Body of pancreas (tissue), 4 donors: Measurements from ENCODE around the gene ESF1. TPM values are rescaled to one million over a fixed set of nuclear protein-coding genes. Genes with fewer than 3 reads are reported as not detected.

Experiments used
- ATAC-seq: fragments of 150-250 bp; one replicate; pipeline ENCODE4 v1.9.1; 2016
- DNase-seq, 4 donors: peaks; one replicate each; pipeline ENCODE4 v3.0.0-alpha.2; 2019
- H3K27ac ChIP-seq, 4 donors: fragments of 200-600 bp; sonication (generic); 1 replicate in 3 of 4; 2 replicates in 1 of 4; pipeline versions ENCODE4 v1.5.1 to v1.6.1; 2016 to 2019; ENCODE audit warnings: mild to moderate bottlenecking in 1 of 4, mixed read lengths in 1 of 4, moderate library complexity in 1 of 4
- H3K27me3 ChIP-seq, 2 donors: fragments of 200-600 bp; sonication (generic); one replicate each; pipeline ENCODE4 v1.6.0; 2016; ENCODE audit warnings: mild to moderate bottlenecking in 1 of 2
- H3K36me3 ChIP-seq, 2 donors: fragments of 200-600 bp; sonication (generic); replicated peaks in 1 of 2; 2 replicates each; pipeline ENCODE4 v1.5.1; 2016; ENCODE audit warnings: low read depth in 2 of 2; ENCODE audit not compliant: insufficient read depth in 1 of 2
- H3K4me1 ChIP-seq: fragments of 200-600 bp; sonication (generic); one replicate; pipeline ENCODE4 v1.6.0; 2016
- H3K4me3 ChIP-seq, 2 donors: fragments of 200-600 bp; sonication (generic); 1 replicate in 1 of 2; 2 replicates in 1 of 2; pipeline ENCODE4 v1.5.1; 2016 to 2019
- H3K9me3 ChIP-seq, 3 donors: fragments of 200-600 bp; sonication (generic); 1 replicate in 2 of 3; 2 replicates in 1 of 3; pipeline ENCODE4 v1.5.1; 2016
- CTCF ChIP-seq, 7 experiments: fragments of 450-650 bp in 4 of 7; fragments of 200-600 bp in 3 of 7; sonication (generic) in 3 of 7; IDR thresholded peaks; one replicate each; pipeline ENCODE4 v1.5.1; 2016 to 2019; ENCODE audit warnings: antibody characterized with exemption in 7 of 7
- POLR2A ChIP-seq, 3 donors: fragments of 450-650 bp; IDR thresholded peaks; one replicate each; pipeline ENCODE4 v1.6.1; 2016; ENCODE audit warnings: antibody characterized with exemption in 3 of 3, mild to moderate bottlenecking in 2 of 3
- WGBS, 2 donors: methylation state at CpG; one replicate each; pipeline ENCODE4 v1.1.5; 2017; 5-methylcytosine and 5-hydroxymethylcytosine counted together
- intact Hi-C: fragments of 100-400 bp; cut with DNase I; formaldehyde crosslinking; loops from one replicate; pipeline ENCODE4 v1.15.1; 2023
- total RNA-seq, 2 donors: library from RNA; depleted of rRNA; stranded (reverse); fragments of >200 nt; gene quantifications; one replicate each; pipeline ENCODE4 v1.1.0, GENCODE V29; 2016

The ESF1 gene
- total RNA-seq, 2 donors from 2014 or later, result 12.5 to 16.5 TPM

DNA sequence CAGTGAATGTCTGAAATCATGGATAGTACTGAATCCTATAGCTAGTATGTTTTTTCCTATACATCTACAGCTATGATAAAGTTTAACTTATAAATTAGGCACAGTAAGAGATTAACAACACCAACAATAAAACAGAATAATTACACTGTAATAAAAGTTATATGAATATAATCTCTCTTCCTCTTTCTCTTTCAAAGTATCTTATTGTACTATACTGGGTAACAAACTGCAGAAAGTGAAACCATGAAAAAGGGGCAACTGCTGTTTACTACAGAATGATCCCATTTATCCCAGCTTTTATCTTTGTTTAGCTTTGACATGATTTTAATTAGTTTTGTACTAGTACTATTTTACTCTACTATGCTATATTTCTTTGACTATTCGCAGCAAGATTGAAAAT, 25.8 kb downstream of the ESF1 start:
- Histone ChIP-seq H3K27me3 (no peaks in the 10 kb centered on the region), H3K27ac (no peak overlapping the region), H3K4me1 (no peaks in the 10 kb centered on the region), H3K9me3 (no peaks in the 10 kb centered on the region), H3K36me3 (peaks cover 0 to 12% of the 10 kb centered on the region in 2 donors), H3K4me3 (no peak overlapping the region)
- no peak for ATAC-seq
- TF ChIP-seq CTCF (IDR thresholded peaks at IDR 0.05) (no peak), POLR2A (IDR thresholded peaks at IDR 0.05) (no peak)
- 89 to 100% methylated on average over 1 of the region's 1 CpG for WGBS, 2 donors
- no peak for DNase-seq
- intact Hi-C loops, result no loop called here

GRCh38 chr20:13756551-13756950, 28.2 kb downstream of the ESF1 start:
- Histone ChIP-seq H3K4me3 (no peak overlapping the region), H3K36me3 (peaks cover 0 to 10% of the 10 kb centered on the region in 2 donors), H3K9me3 (no peaks in the 10 kb centered on the region), H3K27me3 (no peaks in the 10 kb centered on the region), H3K27ac (no peak overlapping the region), H3K4me1 (no peaks in the 10 kb centered on the region)
- 93 to 100% methylated on average over 1 of the region's 1 CpG for WGBS, 2 donors
- TF ChIP-seq CTCF (IDR thresholded peaks at IDR 0.05), result no peak
- no peak for TF ChIP-seq POLR2A (IDR thresholded peaks at IDR 0.05)
- DNase-seq (no peak), ATAC-seq (no peak)
- intact Hi-C loops, result no loop called here

DNA sequence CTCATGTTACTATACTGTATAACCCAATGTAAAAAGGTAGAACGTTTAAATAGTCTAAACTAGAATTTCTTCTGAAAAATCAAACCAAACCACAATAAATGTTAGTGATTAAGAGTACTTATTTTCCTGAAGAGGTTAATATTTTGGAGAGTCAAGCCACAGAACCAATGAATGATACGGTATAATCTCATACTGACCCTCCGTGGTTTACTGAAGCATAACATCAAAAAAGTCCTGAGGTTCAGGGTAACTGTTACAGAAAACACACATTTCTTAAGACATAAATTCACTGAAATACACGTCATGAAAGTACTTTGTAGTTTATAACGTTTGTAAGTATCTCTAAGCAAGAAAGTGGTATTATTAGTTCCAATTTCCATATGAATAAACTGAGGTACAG, 28.9 kb downstream of the ESF1 start:
- ATAC-seq (no peak), DNase-seq (no peak)
- intact Hi-C loops, result no loop called here
- no peaks in the 10 kb centered on the region for H3K4me1 ChIP-seq
- no peak for TF ChIP-seq CTCF (IDR thresholded peaks at IDR 0.05)
- no peak for TF ChIP-seq POLR2A (IDR thresholded peaks at IDR 0.05)
- no peak overlapping the region for H3K4me3 ChIP-seq
- H3K27me3 ChIP-seq, result no peaks in the 10 kb centered on the region
- no peak overlapping the region for H3K27ac ChIP-seq
- H3K9me3 ChIP-seq, result no peaks in the 10 kb centered on the region
- 70 to 79% methylated on average over 5 of the region's 5 CpGs for WGBS, 2 donors
- peaks cover 0 to 10% of the 10 kb centered on the region in 2 donors for H3K36me3 ChIP-seq

- Histone ChIP-seq H3K4me1 (no peaks in the 10 kb centered on the region), H3K36me3 (peaks cover 0 to 3% of the 10 kb centered on the region in 2 donors), H3K9me3 (no peaks in the 10 kb centered on the region), H3K27ac (no peak overlapping the region), H3K4me3 (no peak overlapping the region), H3K27me3 (no peaks in the 10 kb centered on the region)
- DNase-seq, result no peak
- no peak for TF ChIP-seq CTCF (IDR thresholded peaks at IDR 0.05)
- no peak for TF ChIP-seq POLR2A (IDR thresholded peaks at IDR 0.05)
- 94 to 96% methylated on average over 2 of the region's 2 CpGs for WGBS, 2 donors
- intact Hi-C loops, result no loop called here
- no peak for ATAC-seq
Measured at GRCh38 chr20:13753436-13754036, 31.2 kb downstream of the ESF1 start.

DNA sequence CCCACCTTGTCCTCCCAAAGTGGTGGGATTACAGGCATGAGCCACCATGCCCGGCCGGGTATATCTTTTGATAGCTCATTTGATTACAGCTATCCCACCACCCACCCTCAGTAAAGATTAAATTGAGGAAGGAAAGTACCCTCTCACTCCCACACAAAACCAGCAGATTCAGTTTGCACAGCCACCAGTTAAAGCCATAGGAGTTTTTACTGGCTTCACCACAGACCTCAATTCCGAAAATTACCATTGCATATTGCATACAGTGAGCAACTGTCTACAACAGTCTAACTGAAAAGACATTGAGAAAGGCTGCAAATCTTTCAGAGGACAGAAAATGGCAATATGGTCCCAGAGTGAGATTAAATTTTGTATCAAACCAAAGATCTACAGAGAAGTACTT, 34.9 kb downstream of the ESF1 start:
- no peak for DNase-seq
- WGBS, 2 donors, result 93 to 96% methylated on average over 3 of the region's 3 CpGs

More for the DNA sequence above, 34.9 kb downstream of the ESF1 start:
- H3K27me3 ChIP-seq, result no peaks in the 10 kb centered on the region
- intact Hi-C loops, result no loop called here
- no peaks in the 10 kb centered on the region for H3K36me3 ChIP-seq
- H3K4me3 ChIP-seq, result no peak overlapping the region
- TF ChIP-seq POLR2A (IDR thresholded peaks at IDR 0.05) (no peak), CTCF (IDR thresholded peaks at IDR 0.05) (no peak)
- ATAC-seq, result no peak
- no peak overlapping the region for H3K27ac ChIP-seq
- H3K9me3 ChIP-seq, result no peaks in the 10 kb centered on the region
- H3K4me1 ChIP-seq, result no peaks in the 10 kb centered on the region
